DMS114 treated with DMSO at 0.1 percent for 48 hours (cell line): ENCODE measurements around the gene CRY2.

Experiments used
- DNase-seq: peaks from one replicate; lab custom pipeline; 2025; ENCODE audit not compliant: unreplicated experiment; lab: John Stamatoyannopoulos, UW

The CRY2 gene

GRCh38 chr11:45877221-45877620, 29.9 kb downstream of the CRY2 start:
- no peak for DNase-seq

DNA sequence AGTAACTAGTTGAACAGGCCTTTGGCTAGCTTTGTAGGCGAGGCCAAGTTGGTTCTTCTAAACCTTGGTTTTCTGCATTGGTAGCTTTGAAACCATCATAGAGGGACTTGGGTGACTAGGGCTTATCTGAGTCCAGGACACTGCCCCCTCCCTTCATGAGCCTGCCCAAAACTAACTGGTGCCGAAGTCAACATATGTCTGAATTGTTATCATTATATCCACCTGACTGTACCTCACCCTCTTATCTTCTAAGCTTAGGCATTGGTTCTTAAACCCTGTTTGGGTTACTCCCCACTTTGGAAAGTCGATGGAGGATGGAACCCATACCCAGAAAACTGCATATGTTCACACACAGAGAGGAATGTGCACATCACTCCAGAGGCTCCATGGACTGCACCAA, 30.6 kb downstream of the CRY2 start:
- no peak for DNase-seq

DNA sequence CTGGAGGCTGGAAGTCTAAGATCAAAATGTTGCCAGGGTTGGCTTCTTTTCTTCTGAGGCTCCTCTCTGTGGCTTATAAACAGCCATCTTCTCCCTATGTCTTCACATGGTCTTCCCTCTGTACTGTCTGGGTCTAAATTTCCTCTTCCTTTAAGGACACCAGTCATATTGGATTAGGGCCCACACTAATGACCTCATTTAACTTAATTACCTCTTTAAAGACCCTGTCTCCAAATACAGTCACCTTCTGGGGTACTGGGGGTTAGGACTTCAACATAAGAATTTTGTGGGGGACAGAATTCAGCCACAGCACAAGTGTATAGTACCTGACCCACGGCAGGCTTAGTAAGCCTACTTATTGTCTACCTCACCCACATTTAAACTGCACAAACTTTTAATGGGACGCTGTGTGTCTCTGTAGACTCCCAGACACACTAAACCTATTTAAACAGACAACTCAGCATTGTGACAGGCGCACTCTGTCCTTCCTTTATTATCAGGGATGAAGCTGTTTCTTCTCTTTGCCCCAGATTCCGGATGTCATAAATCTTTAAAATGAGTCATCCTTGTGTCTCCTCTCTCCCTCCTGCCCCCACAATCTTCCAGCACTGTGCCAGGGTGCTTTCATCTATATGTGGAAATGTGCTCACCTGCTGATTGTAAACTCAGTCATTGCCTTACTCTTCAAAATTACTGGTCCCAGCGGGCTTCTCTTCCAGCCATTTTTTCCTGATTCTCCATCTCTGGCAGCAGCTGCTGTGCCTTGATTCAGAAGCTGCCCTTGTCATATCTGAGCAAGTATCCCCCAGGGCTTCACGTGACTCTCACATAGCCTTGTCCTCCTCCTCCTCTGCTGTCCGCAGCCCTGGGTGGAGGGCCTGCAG, 32.8 kb downstream of the CRY2 start:
- DNase-seq = no peak

DNA sequence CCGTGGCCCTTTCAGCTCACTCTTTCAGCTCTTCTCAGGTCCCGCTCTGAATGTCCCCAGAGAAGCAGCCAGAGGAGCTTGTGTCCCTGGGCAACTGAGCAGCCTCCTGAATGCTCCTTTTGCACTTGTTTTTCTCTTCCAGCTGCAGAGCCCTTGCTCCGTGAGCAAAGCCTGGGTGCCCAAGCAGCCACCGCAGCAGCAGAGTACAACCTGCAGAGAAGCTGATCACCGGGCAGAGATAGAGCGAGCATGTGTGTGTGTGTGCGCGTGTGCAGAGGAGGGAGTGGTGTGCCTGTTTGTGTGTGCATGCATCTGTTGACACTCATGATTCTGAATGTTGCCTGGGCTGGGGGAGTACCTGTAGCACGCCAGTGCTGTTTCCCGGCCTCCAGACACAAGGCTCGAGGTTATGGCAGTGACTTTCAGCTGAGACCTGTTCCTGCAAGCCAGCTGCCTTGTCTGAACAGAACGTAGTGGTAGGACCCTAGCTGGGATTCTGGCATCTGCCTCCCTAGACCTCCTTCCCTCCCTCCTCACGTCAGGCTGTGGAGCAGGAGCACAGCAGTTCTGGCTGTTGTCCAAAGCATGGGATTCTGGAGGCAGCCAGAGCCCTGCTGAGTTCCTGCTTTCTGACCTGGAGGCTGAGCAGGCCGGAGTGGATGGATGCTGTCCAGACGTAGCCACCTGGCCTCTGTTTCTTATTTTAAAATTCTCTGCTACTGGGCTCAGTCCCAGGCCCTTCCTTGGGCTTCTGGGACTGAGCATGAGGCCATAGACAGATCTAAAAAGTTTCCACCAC, 33.7 kb downstream of the CRY2 start:
- DNase-seq = no peak

DNA sequence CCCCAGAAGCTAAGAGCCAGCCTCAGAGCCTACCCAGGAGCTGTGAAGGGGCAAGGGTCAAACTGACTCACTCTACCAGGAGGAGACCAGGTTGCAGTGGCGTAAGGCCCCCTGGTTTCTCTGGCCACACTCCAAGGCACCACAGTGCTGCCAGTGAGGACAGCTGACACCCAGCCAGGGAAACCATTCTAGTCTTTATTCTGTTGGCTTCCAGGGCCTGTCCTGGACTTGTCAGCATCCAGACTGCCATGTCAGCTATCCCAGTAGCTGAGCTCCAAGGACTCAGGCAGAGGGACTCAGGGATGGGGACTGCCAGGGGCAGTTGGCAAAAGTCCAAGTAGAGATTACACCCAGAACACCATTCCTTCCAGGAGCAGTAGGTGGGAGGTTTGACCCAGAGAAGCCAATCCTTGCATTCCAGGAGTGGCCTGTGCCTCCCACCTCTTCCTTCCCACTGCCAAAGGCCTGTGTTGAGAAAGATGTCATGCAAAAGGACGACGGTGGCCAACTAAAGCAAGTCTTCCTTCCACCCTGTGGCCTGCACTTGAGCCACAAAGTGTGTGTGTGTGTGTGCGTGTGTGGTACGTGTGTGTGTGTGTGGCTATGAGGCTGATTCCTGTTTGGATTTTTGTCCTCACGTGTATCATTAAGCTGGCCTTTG, 34.6 kb downstream of the CRY2 start:
- DNase-seq = no peak

DNA sequence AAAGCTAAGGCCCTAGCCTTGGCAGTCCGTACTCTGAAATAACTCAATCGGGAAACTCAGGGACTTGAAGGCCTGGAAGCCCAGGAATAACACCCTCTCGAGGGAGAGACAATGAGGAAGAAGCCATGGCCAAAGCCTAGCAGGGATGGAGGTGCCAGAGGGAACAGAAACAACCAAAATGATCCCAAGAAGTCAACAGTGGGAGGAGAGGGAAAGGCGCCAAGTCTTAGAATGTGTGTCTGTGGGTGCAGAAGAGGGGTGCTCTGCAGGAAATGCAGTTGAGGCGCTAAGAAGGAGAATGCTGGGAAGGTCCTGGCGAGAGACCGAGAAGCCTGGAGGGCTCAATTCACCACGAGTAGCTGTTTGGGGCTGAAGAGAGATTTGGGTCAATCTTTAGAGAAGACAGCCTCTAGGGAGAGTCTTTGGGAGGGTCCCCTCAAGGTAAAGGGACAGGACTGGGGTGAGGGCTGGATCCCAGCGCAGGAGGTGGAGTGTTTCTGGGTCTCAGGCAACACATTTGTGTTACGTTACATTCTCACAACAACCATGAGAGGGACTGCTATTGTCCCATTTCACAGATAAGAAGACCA, 37.4 kb downstream of the CRY2 start:
- DNase-seq = no peak

GRCh38 chr11:45885274-45885920, 38.1 kb downstream of the CRY2 start, which contains the start of gene MAPK8IP1:
Gene MAPK8IP1 (plus strand): TSS chr11:45885651. CDS start chr11:45885821, 170 bp downstream.
- DNase-seq = no peak

- no peak for DNase-seq
These were observed 38.8 kb downstream of the CRY2 start for GRCh38 chr11:45885921-45886721.

DNA sequence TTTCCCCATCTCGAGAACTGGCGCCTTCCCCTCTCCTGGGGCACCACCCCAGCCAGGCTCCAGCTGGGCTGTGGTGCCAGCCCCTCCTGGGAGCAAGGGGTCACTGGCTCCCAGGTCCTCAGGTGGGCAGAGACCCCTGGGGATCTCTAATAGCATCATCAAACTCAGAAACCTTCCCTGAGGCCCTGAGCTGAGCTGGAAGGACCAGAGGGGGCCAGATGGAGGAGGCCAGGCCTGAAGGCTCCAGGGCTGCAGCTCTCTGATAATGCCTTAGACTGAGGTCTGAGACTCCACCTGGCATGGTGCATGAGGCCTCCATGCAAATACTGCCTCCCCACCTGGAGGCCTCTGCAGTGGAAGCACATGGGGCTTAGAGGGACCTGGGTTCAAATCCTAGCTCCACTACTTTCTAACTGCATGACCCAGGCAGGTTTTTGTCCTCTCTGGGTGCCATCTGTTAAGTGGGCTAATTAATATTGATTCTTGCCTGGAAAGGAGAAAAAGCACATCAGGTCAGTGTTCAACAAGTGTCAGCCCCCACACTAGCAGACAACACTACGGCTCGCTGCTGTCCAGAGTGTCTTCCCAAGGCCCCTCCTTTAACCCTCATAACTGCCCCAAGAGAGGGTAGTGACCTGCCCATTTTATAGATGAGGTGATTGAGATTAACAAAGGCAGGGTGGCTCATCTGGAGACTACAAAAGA, 39.7 kb downstream of the CRY2 start:
- no peak for DNase-seq

- DNase-seq = no peak
These were observed 40.3 kb downstream of the CRY2 start for GRCh38 chr11:45887587-45887986.

GRCh38 chr11:45889555-45889954, 42.3 kb downstream of the CRY2 start:
- DNase-seq = no peak

DNA sequence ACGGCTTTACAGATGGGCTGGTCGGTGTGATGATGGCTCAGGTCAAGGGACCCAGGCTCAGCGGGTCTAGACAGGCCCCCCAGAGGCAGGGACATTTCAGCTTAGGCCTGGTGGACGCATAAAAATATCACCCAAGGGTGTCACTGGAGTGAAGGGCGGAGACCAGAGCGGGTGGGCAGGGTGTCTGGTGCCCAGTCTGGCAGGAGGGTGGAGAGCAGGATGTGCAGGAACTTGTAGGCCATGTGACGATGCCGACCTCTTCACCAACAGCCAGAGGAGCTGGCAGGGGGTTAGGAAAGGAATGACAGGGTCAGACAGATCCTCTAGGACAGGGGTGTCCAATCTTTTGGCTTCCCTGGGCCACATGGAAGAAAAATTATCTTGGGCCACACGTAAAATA, 42.7 kb downstream of the CRY2 start:
- DNase-seq = no peak

DNA sequence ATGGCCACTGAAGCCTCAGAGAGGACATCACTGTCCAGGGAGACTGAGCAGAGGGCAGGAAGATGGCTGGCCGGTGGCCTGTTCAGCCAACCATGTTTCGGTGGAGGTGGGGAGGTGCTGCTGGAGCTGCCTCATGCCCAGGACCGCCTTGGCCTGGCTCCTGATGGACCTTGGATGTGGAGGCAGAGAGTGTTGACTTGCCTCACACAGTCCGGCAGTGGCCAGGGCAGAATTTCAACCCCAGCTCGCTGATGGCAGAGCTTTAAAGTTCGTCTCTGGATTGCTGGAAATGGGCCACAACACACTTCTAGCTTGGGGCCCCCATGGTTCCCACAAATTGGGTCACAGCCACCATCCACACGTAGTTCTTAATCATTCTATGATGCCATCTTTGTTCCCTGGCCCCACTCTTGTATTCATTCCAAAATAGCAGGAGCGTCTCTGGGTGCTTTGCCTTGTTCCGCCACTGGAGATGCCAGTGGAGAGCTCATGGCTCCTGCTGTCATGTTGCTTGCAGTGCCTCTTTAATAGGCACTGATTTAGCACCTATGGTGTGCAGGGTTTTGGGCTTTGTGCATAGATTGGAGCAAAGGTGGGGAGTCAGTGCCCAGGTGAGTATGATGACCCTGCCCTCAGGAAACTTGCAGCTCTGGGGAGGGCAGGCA, 43.7 kb downstream of the CRY2 start:
- no peak for DNase-seq

DNA sequence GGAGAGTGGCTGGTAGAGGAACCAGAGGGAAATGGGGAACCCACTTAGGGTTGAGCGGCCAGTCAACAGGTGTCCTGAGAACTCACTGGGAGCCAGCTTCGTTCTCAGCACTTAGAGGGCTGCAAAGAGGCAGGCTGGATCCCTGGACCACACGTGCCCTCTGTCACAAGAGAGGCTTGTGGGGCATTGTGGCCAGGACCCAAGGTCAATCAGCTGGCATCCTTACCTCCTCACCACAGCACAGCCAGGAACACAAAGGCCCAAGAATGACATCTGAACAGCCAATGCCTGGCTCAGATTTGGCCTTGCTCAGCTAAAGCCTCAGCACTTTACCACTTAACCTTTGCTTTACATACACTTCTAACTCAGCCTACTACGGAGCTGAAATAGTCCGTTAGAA, 45.6 kb downstream of the CRY2 start:
- DNase-seq = no peak

DNA sequence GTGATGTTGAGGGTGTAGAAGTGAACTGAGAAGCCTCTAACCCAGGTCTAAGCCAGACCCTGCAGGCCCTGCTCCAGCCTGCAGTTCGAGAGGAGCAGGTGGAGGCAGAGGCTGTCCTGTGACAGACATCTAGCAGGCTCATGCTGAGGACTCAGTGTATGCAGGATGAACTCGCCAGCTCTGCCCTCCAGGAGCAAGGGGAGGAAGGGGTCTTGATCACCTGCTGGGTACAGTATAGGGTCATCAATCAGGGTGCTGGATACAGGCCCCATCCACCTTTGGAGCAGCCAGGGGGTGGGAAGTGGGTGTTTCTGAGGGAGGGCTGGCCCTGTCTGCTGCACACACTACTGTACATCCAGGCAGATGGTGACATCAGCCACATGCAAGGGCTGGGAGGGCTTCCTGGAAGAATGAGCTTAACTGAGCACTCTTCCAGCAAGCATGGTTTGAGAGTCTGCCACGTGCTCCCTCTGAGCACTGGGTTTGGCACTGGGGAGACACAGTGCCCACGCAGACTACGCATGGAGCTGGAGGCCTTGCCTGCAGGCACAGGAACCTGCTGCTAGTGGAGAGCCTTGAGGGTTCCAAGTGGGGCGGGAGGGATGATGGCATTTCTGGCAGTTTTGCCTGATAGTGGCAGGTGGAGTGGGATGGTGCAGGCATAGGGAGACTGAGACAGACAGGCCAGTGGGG, 47.4 kb downstream of the CRY2 start:
- DNase-seq = no peak

DNA sequence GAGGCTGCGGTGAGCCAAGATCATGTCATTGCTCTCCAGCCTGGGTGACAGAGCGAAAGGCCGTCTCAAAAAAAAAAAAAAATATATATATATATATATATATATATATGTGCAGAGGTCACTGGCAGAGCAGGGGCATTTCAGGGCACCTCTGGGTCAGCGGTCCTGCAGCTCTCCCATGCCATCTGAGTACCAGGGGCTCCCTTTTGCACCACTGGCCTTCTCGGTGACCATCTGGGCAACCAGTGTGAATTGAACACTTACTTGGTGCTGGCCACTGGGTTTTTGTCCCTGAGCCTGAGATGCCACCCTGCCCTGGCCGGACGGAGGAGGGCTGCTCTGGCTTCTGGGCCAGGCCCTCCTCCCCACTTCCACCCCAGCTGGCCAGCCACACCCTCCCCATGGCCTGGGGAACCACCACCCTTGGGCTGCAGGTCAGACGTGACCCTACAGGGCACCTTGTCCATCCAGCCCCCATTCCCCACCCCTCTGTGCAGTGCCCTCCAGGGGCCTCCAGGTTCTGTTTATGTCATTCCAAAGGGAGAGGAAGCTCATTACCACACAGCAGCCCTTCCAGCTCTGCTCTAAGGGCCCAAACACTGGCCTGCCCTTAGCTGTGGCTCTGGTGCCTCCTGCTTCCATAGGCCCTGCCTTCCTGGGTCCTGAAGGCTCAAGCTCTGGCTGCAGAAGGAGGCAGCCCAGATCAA, 48.4 kb downstream of the CRY2 start:
- no peak for DNase-seq

DNA sequence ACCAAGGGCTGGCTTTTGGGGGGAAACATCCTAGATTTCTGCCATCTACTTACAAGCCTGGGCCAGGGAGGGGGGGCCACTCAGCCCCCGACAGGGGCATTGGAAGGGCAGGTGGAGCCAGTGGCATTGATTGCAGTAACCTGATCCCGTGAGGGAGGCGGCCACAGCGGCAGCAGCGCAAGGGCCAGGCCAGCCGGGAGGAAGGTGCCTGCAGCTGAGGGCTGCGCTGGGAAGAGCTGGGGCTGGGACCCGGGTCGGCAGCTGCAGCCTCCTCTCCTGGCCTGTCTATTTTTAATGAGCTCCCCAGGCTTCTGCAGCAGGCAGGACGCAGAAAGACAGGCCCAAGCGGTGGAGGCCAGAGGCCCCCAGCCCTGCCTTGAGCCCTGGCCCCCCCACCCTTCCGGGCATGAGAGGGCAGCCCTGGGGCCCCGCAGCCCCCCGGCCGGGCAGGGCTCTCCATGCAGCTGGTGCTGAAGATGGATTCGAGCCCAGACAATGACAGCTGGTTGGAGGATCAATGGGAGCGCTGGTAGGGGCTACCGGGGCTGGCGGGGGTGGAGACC, 49.2 kb downstream of the CRY2 start:
- no peak for DNase-seq
